ENCODE data around the gene SOX18.

The SOX18 gene

GRCh38 chr20:64006490-64006889, 42.9 kb downstream of the SOX18 start:
- H3K9me2 ChIP-seq (replicated peaks; ENCODE audit: low read depth, low read length): no peaks in the 10 kb centered on the region
- no peaks in the 10 kb centered on the region for H3K9me3 ChIP-seq (ENCODE audit: insufficient read depth, low read depth, low read length)
- H3K4me2 ChIP-seq (ENCODE audit: low read depth, low read length, poor library complexity, severe bottlenecking): no peak overlapping the region
- no peaks in the 10 kb centered on the region for H3F3A ChIP-seq (ENCODE audit: low read depth)
- H2AFZ ChIP-seq (ENCODE audit: low read length): no peak overlapping the region
- H3K9ac ChIP-seq (ENCODE audit: low read depth, low read length, poor library complexity, severe bottlenecking): no peak overlapping the region
- no peak for TF ChIP-seq CTCF (conservative IDR thresholded peaks at IDR 0.05; ENCODE audit: low read length)
- TF ChIP-seq EZH2phosphoT487 (IDR thresholded peaks at IDR 0.05; ENCODE audit: borderline replicate concordance): no peak
- H4K20me1 ChIP-seq (ENCODE audit: insufficient read depth, low read length, poor library complexity, severe bottlenecking): peaks cover 3% of the 10 kb centered on the region
- peaks cover 14% of the 10 kb centered on the region; the same call in 1 of the 2 replicates for H3K79me2 ChIP-seq (ENCODE audit: insufficient read depth, low read length)
- no peak overlapping the region for H3K4me3 ChIP-seq (ENCODE audit: low read length, poor library complexity, severe bottlenecking)
- H3K36me3 ChIP-seq (ENCODE audit: insufficient read depth, low read length): peaks cover 65% of the 10 kb centered on the region; the same call in 1 of the 2 replicates
- H3K27me3 ChIP-seq (ENCODE audit: insufficient read depth, low read length, poor library complexity, severe bottlenecking): no peaks in the 10 kb centered on the region
- H3K4me1 ChIP-seq (ENCODE audit: insufficient read depth, low read length, poor library complexity, severe bottlenecking): peaks cover 26% of the 10 kb centered on the region

DNA sequence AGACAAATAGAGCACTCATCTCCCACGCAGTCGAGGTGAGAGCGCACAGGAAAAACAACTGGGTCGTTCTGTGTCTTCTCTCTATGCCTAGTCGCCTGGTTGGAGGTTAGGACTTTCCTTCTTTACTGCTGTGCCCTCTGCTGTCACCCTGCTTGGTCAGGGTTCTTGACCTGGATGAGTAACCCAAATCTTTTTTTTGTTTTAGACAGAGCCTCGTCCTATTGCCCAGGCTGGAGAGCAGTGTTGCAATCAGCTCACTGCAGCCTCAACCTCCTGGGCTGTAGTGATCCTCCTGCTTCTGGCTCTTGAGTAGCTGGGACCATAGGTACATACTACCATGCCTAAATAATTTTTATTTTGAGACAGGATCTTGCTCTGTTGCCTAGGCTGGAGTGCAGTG, 44.0 kb downstream of the SOX18 start:
- TF ChIP-seq CTCF (conservative IDR thresholded peaks at IDR 0.05; ENCODE audit: low read length) (no peak), EZH2phosphoT487 (IDR thresholded peaks at IDR 0.05; ENCODE audit: borderline replicate concordance) (no peak)
- Histone ChIP-seq H2AFZ (ENCODE audit: low read length) (no peak overlapping the region), H3K9ac (ENCODE audit: low read depth, low read length, poor library complexity, severe bottlenecking) (no peak overlapping the region), H3K79me2 (ENCODE audit: insufficient read depth, low read length) (peaks cover 14% of the 10 kb centered on the region; the same call in 1 of the 2 replicates), H3K4me1 (ENCODE audit: insufficient read depth, low read length, poor library complexity, severe bottlenecking) (peaks cover 26% of the 10 kb centered on the region), H3K9me2 (replicated peaks; ENCODE audit: low read depth, low read length) (no peaks in the 10 kb centered on the region), H3K4me2 (ENCODE audit: low read depth, low read length, poor library complexity, severe bottlenecking) (no peak overlapping the region), H3K9me3 (ENCODE audit: insufficient read depth, low read depth, low read length) (no peaks in the 10 kb centered on the region), H3K36me3 (ENCODE audit: insufficient read depth, low read length) (peaks cover 63% of the 10 kb centered on the region; the same call in 1 of the 2 replicates), H3K27me3 (ENCODE audit: insufficient read depth, low read length, poor library complexity, severe bottlenecking) (no peaks in the 10 kb centered on the region), H4K20me1 (ENCODE audit: insufficient read depth, low read length, poor library complexity, severe bottlenecking) (peaks cover 3% of the 10 kb centered on the region), H3F3A (ENCODE audit: low read depth) (no peaks in the 10 kb centered on the region), H3K4me3 (ENCODE audit: low read length, poor library complexity, severe bottlenecking) (no peak overlapping the region)

DNA sequence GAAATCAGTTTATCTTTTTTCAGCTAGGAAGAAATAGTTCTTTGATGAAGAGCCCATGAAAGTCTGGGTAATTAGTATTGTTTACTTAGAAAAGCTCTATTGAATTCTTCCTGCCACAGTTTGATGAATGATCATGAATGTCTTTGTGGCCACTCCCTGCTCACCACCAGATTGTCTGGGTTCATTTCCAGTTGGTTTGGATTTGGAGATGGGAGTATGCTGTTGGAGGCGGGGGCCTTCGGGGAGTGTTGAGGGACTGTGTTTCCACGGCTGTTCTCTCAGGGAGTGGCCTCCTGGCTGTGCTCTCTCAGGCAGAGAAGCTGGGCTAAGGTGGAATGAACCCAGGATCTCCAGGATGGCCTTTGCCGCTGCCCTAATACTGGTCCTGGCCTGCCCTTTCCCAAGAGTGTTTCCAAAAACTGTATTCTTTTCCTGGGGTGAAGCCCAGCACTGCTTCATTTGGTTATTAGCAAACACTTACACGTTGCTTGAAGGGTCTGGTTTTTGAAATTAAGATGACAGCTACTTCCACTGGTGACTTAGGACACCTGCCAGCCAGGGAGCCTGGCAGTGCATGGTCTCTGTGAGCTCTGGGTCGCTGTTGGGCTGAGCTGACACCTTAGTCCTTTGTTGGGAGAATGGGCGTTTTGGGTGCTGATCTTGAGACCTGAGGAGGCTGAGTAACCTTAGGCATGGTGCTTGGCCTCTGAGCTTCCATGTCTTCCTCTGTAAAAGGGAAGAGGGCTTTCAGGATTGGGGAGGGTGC, 45.3 kb downstream of the SOX18 start:
- peaks cover 12% of the 10 kb centered on the region; the same call in 1 of the 2 replicates for H3K79me2 ChIP-seq (ENCODE audit: insufficient read depth, low read length)
- no peak overlapping the region for H3K4me3 ChIP-seq (ENCODE audit: low read length, poor library complexity, severe bottlenecking)
- no peaks in the 10 kb centered on the region for H3F3A ChIP-seq (ENCODE audit: low read depth)
- no peaks in the 10 kb centered on the region for H3K9me2 ChIP-seq (replicated peaks; ENCODE audit: low read depth, low read length)
- TF ChIP-seq CTCF (conservative IDR thresholded peaks at IDR 0.05; ENCODE audit: low read length) (no peak), EZH2phosphoT487 (IDR thresholded peaks at IDR 0.05; ENCODE audit: borderline replicate concordance) (no peak)
- peaks cover 15% of the 10 kb centered on the region for H3K4me1 ChIP-seq (ENCODE audit: insufficient read depth, low read length, poor library complexity, severe bottlenecking)
- H3K9ac ChIP-seq (ENCODE audit: low read depth, low read length, poor library complexity, severe bottlenecking): no peak overlapping the region
- peaks cover 69% of the 10 kb centered on the region; the same call in 1 of the 2 replicates for H3K36me3 ChIP-seq (ENCODE audit: insufficient read depth, low read length)
- H3K4me2 ChIP-seq (ENCODE audit: low read depth, low read length, poor library complexity, severe bottlenecking): no peak overlapping the region
- no peaks in the 10 kb centered on the region for H3K27me3 ChIP-seq (ENCODE audit: insufficient read depth, low read length, poor library complexity, severe bottlenecking)
- no peak overlapping the region for H2AFZ ChIP-seq (ENCODE audit: low read length)
- no peaks in the 10 kb centered on the region for H3K9me3 ChIP-seq (ENCODE audit: insufficient read depth, low read depth, low read length)
- peaks cover under 1% of the 10 kb centered on the region for H4K20me1 ChIP-seq (ENCODE audit: insufficient read depth, low read length, poor library complexity, severe bottlenecking)
